ENCODE data around the gene CDH6. TPM values are rescaled to one million over a fixed set of nuclear protein-coding genes. Genes with fewer than 3 reads are reported as not detected.

The CDH6 gene
- total and polyA plus RNA-seq, 8 donors = 0.29 to 9.2 (median 0.31) TPM; not detected in 2

- Histone ChIP-seq H3K36me3 (no peaks in the 10 kb centered on the region), H3K27ac (no peak overlapping the region), H3K4me1 (no peaks in the 10 kb centered on the region), H3K9me3 (no peaks in the 10 kb centered on the region), H3K27me3 (no peaks in the 10 kb centered on the region), H3K4me3 (no peak overlapping the region)
- 50 to 63% (median 53%) methylated on average over 11 of the region's 11 CpGs for WGBS, 5 donors
- intact Hi-C loops (cut with DNase I; ENCODE audit: low total_unique reads) = no loop called here
- DNase-seq = no peak
- TF ChIP-seq POLR2A (IDR thresholded peaks at IDR 0.05) (no peak), POLR2AphosphoS5 (IDR thresholded peaks at IDR 0.05) (no peak), EP300 (IDR thresholded peaks at IDR 0.05) (no peak)
- TF ChIP-seq, protein P1, sequence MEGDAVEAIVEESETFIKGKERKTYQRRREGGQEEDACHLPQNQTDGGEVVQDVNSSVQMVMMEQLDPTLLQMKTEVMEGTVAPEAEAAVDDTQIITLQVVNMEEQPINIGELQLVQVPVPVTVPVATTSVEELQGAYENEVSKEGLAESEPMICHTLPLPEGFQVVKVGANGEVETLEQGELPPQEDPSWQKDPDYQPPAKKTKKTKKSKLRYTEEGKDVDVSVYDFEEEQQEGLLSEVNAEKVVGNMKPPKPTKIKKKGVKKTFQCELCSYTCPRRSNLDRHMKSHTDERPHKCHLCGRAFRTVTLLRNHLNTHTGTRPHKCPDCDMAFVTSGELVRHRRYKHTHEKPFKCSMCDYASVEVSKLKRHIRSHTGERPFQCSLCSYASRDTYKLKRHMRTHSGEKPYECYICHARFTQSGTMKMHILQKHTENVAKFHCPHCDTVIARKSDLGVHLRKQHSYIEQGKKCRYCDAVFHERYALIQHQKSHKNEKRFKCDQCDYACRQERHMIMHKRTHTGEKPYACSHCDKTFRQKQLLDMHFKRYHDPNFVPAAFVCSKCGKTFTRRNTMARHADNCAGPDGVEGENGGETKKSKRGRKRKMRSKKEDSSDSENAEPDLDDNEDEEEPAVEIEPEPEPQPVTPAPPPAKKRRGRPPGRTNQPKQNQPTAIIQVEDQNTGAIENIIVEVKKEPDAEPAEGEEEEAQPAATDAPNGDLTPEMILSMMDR (IDR thresholded peaks at IDR 0.05) = no peak
Observed at GRCh38 chr5:31328040-31328733, 134.7 kb downstream of the CDH6 start.

- no peak for DNase-seq
- Histone ChIP-seq H3K27ac (no peak overlapping the region), H3K27me3 (no peaks in the 10 kb centered on the region), H3K4me1 (no peaks in the 10 kb centered on the region), H3K36me3 (no peaks in the 10 kb centered on the region), H3K9me3 (no peaks in the 10 kb centered on the region), H3K4me3 (no peak overlapping the region)
- WGBS, 5 donors = 88 to 96% (median 94%) methylated on average over 2 of the region's 2 CpGs
- intact Hi-C loops (cut with DNase I; ENCODE audit: low total_unique reads) = no loop called here
- TF ChIP-seq, protein P1 (IDR thresholded peaks at IDR 0.05) = no peak
- TF ChIP-seq POLR2AphosphoS5 (IDR thresholded peaks at IDR 0.05) (no peak), POLR2A (IDR thresholded peaks at IDR 0.05) (no peak)
Observed at GRCh38 chr5:31329715-31330114, 136.2 kb downstream of the CDH6 start.

- no peak overlapping the region for H3K4me3 ChIP-seq
- WGBS, 5 donors = 84 to 93% (median 88%) methylated on average over 2 of the region's 2 CpGs
- no peak for TF ChIP-seq POLR2AphosphoS5 (IDR thresholded peaks at IDR 0.05)
- TF ChIP-seq POLR2A (IDR thresholded peaks at IDR 0.05) = no peak
- TF ChIP-seq EP300 (IDR thresholded peaks at IDR 0.05) = no peak
- TF ChIP-seq, protein P1 (IDR thresholded peaks at IDR 0.05) = no peak
- no peak overlapping the region for H3K27ac ChIP-seq
- no peaks in the 10 kb centered on the region for H3K4me1 ChIP-seq
- no peaks in the 10 kb centered on the region for H3K36me3 ChIP-seq
- no peaks in the 10 kb centered on the region for H3K9me3 ChIP-seq
- intact Hi-C loops (cut with DNase I; ENCODE audit: low total_unique reads) = no loop called here
- DNase-seq = no peak
- H3K27me3 ChIP-seq = no peaks in the 10 kb centered on the region
Observed at GRCh38 chr5:31332160-31332559, 138.7 kb downstream of the CDH6 start.

DNA sequence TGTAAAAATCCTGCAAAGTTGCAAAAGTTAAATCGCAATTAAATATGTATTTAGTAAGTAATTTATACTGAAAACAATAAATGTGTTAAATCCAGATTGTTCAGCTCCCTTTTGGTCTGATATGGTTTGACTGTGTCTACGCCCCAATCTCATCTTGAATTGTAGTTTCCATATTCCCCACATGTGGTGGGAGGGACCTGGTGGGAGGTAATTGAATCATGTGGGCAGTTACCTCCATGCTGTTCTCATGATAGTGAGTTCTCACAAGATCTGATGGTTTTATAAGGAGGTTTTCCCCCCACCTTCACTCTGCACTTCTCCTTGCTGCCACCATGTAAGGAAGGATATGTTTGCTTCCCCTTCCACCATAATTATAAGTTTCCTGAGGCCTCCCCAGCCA is 140.0 kb downstream of the CDH6 start:
- intact Hi-C loops (cut with DNase I; ENCODE audit: low total_unique reads) = no loop called here
- no peaks in the 10 kb centered on the region for H3K4me1 ChIP-seq
- H3K36me3 ChIP-seq = no peaks in the 10 kb centered on the region
- no peak for TF ChIP-seq POLR2AphosphoS5 (IDR thresholded peaks at IDR 0.05)
- TF ChIP-seq, protein P1 (IDR thresholded peaks at IDR 0.05) = no peak
- no peaks in the 10 kb centered on the region for H3K27me3 ChIP-seq
- H3K4me3 ChIP-seq = no peak overlapping the region
- DNase-seq = no peak
- 83 to 93% (median 86%) methylated on average over 2 of the region's 2 CpGs for whole genome bisulfite sequencing, 5 donors
- no peak overlapping the region for H3K27ac ChIP-seq
- H3K9me3 ChIP-seq = no peaks in the 10 kb centered on the region
